Osteocyte (in vitro differentiated cells): ENCODE results near the gene HSD11B2. TPM values are rescaled to one million over a fixed set of nuclear protein-coding genes. Genes with fewer than 3 reads are reported as not detected.

ENCODE experiments used
- DNase-seq: peaks from one replicate; pipeline ENCODE4 v3.0.0; 2021; ENCODE audit warnings: mixed read lengths; ENCODE audit not compliant: unreplicated experiment; ENCODE audit errors: extremely low spot score
- H3K27ac Mint-ChIP-seq: one replicate; pipeline ENCODE4 v1.8.0; 2021; ENCODE audit warnings: mild to moderate bottlenecking, mixed read lengths; ENCODE audit not compliant: unreplicated experiment
- H3K27me3 Mint-ChIP-seq: one replicate; pipeline ENCODE4 v1.8.0; 2021; ENCODE audit warnings: mixed read lengths; ENCODE audit not compliant: unreplicated experiment
- H3K36me3 Mint-ChIP-seq: one replicate; pipeline ENCODE4 v1.8.0; 2021; ENCODE audit warnings: mixed read lengths; ENCODE audit not compliant: unreplicated experiment
- H3K4me1 Mint-ChIP-seq: one replicate; pipeline ENCODE4 v1.8.0; 2021; ENCODE audit warnings: mixed read lengths; ENCODE audit not compliant: unreplicated experiment
- H3K4me3 Mint-ChIP-seq: one replicate; pipeline ENCODE4 v1.8.0; 2021; ENCODE audit warnings: mild to moderate bottlenecking, moderate library complexity, mixed read lengths; ENCODE audit not compliant: unreplicated experiment
- H3K9me3 Mint-ChIP-seq: one replicate; pipeline ENCODE4 v1.8.0; 2021; ENCODE audit warnings: mixed read lengths; ENCODE audit not compliant: unreplicated experiment
- CTCF ChIP-seq: fragments of 200-600 bp; sonication (generic); IDR thresholded peaks from 2 replicates; pipeline ENCODE4 v1.5.0; 2021; ENCODE audit warnings: antibody characterized with exemption, mild to moderate bottlenecking, moderate library complexity
- total RNA-seq: library from RNA; stranded (reverse); gene quantifications from 2 replicates; pipeline ENCODE4 v1.2.1, GENCODE V29; 2021

HSD11B2 gene
- total RNA-seq, 1 donor from 2014 or later = 0.40 TPM

GRCh38 chr16:67445913-67446907 lies 15.3 kb downstream of the HSD11B2 start:
- no peaks in the 10 kb centered on the region for H3K9me3 Mint-ChIP-seq
- TF ChIP-seq CTCF = no peak
- peaks cover 11% of the 10 kb centered on the region for H3K36me3 Mint-ChIP-seq
- no peak overlapping the region for H3K4me3 Mint-ChIP-seq
- no peak overlapping the region for H3K27ac Mint-ChIP-seq
- no peak for DNase-seq
- no peaks in the 10 kb centered on the region for H3K27me3 Mint-ChIP-seq
- H3K4me1 Mint-ChIP-seq = peaks cover 16% of the 10 kb centered on the region

GRCh38 chr16:67446968-67447507 lies 16.1 kb downstream of the HSD11B2 start:
- H3K27me3 Mint-ChIP-seq = no peaks in the 10 kb centered on the region
- no peaks in the 10 kb centered on the region for H3K9me3 Mint-ChIP-seq
- no peak overlapping the region for H3K4me3 Mint-ChIP-seq
- peaks cover 14% of the 10 kb centered on the region for H3K36me3 Mint-ChIP-seq
- TF ChIP-seq CTCF = no peak
- DNase-seq = no peak
- peaks cover 12% of the 10 kb centered on the region for H3K4me1 Mint-ChIP-seq
- no peak overlapping the region for H3K27ac Mint-ChIP-seq

GRCh38 chr16:67447508-67448076 lies 16.7 kb downstream of the HSD11B2 start:
- Mint-ChIP-seq H3K9me3 (no peaks in the 10 kb centered on the region), H3K4me3 (no peak overlapping the region), H3K36me3 (peaks cover 14% of the 10 kb centered on the region), H3K4me1 (peaks cover 12% of the 10 kb centered on the region), H3K27me3 (no peaks in the 10 kb centered on the region), H3K27ac (no peak overlapping the region)
- TF ChIP-seq CTCF = peak; percentile 42
- no peak for DNase-seq

- Mint-ChIP-seq H3K4me3 (no peak overlapping the region), H3K9me3 (no peaks in the 10 kb centered on the region), H3K27ac (no peak overlapping the region), H3K4me1 (peaks cover 12% of the 10 kb centered on the region), H3K27me3 (no peaks in the 10 kb centered on the region), H3K36me3 (peaks cover 16% of the 10 kb centered on the region)
- no peak for DNase-seq
- no peak for TF ChIP-seq CTCF
Observed at GRCh38 chr16:67448580-67448979, 17.7 kb downstream of the HSD11B2 start.

- Mint-ChIP-seq H3K4me3 (no peak overlapping the region), H3K27ac (no peak overlapping the region), H3K9me3 (no peaks in the 10 kb centered on the region), H3K4me1 (peaks cover 16% of the 10 kb centered on the region), H3K27me3 (no peaks in the 10 kb centered on the region), H3K36me3 (peaks cover 16% of the 10 kb centered on the region)
- no peak for DNase-seq
- no peak for TF ChIP-seq CTCF
Observed at GRCh38 chr16:67449336-67449735, 18.4 kb downstream of the HSD11B2 start.
